ENCODE measurements around the gene ACSM4. TPM values are rescaled to one million over a fixed set of nuclear protein-coding genes. Genes with fewer than 3 reads are reported as not detected.

The ACSM4 gene
- total RNA-seq, 1 experiment from 2014 or later = not detected

DNA sequence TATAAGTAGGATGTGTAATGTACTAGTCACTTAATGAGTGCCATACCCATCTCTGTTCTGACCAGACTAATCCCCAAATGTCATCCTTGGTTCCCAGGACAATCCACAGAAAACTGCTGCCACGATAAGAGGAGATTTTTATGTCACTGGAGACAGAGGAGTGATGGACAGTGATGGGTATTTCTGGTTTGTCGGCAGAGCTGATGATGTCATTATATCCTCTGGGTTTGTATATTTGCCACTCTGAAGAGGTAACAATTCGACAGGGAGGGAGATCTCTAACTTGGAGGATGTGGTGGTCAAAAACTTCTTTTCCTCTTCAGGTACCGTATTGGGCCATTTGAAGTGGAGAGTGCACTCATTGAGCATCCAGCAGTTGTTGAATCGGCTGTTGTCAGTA is 20.3 kb downstream of the ACSM4 start:
- no peak for DNase-seq (ENCODE audit: low spot score)
- Mint-ChIP-seq H3K36me3 (peaks cover 2% of the 10 kb centered on the region; the same call in 1 of the 2 replicates), H3K4me1 (no peaks in the 10 kb centered on the region), H3K4me3 (no peak overlapping the region), H3K9me3 (peaks cover 9% of the 10 kb centered on the region; the same call in 1 of the 2 replicates), H3K27ac (no peak overlapping the region), H3K27me3 (ENCODE audit: low read depth) (no peaks in the 10 kb centered on the region)
- ATAC-seq = no peak
- POLR2A ChIA-PET = no interaction called here
- TF ChIP-seq TCF7 (CRISPR knock-in tag; IDR thresholded peaks at IDR 0.05; ENCODE audit: low read depth) = no peak
- TF ChIP-seq TEAD1 (CRISPR knock-in tag; IDR thresholded peaks at IDR 0.05) = no peak
- no peak for TF ChIP-seq NR3C1 (CRISPR knock-in tag; conservative IDR thresholded peaks at IDR 0.05; ENCODE audit: low read depth)
- TF ChIP-seq, protein P1, sequence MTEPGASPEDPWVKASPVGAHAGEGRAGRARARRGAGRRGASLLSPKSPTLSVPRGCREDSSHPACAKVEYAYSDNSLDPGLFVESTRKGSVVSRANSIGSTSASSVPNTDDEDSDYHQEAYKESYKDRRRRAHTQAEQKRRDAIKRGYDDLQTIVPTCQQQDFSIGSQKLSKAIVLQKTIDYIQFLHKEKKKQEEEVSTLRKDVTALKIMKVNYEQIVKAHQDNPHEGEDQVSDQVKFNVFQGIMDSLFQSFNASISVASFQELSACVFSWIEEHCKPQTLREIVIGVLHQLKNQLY (CRISPR knock-in tag; IDR thresholded peaks at IDR 0.05) = no peak
- TF ChIP-seq ZNF416 (CRISPR knock-in tag; IDR thresholded peaks at IDR 0.05) = no peak
- TF ChIP-seq TP53 (CRISPR knock-in tag; IDR thresholded peaks at IDR 0.05) = no peak
- TF ChIP-seq ZNF232 (CRISPR knock-in tag; IDR thresholded peaks at IDR 0.05) = no peak
- no peak for TF ChIP-seq RORB (CRISPR knock-in tag; IDR thresholded peaks at IDR 0.05)
- TF ChIP-seq, protein P2, sequence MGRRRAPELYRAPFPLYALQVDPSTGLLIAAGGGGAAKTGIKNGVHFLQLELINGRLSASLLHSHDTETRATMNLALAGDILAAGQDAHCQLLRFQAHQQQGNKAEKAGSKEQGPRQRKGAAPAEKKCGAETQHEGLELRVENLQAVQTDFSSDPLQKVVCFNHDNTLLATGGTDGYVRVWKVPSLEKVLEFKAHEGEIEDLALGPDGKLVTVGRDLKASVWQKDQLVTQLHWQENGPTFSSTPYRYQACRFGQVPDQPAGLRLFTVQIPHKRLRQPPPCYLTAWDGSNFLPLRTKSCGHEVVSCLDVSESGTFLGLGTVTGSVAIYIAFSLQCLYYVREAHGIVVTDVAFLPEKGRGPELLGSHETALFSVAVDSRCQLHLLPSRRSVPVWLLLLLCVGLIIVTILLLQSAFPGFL (CRISPR knock-in tag; IDR thresholded peaks at IDR 0.05; ENCODE audit: borderline replicate concordance) = no peak
- TF ChIP-seq FOXJ3 (CRISPR knock-in tag; IDR thresholded peaks at IDR 0.05; ENCODE audit: borderline replicate concordance) = no peak
- TF ChIP-seq, protein P3, sequence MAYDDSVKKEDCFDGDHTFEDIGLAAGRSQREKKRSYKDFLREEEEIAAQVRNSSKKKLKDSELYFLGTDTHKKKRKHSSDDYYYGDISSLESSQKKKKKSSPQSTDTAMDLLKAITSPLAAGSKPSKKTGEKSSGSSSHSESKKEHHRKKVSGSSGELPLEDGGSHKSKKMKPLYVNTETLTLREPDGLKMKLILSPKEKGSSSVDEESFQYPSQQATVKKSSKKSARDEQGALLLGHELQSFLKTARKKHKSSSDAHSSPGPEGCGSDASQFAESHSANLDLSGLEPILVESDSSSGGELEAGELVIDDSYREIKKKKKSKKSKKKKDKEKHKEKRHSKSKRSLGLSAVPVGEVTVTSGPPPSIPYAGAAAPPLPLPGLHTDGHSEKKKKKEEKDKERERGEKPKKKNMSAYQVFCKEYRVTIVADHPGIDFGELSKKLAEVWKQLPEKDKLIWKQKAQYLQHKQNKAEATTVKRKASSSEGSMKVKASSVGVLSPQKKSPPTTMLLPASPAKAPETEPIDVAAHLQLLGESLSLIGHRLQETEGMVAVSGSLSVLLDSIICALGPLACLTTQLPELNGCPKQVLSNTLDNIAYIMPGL (CRISPR knock-in tag; IDR thresholded peaks at IDR 0.05) = no peak
- TF ChIP-seq ZNF263 (CRISPR knock-in tag; IDR thresholded peaks at IDR 0.05; ENCODE audit: low read depth) = no peak
- no peak for TF ChIP-seq SP1 (CRISPR knock-in tag; conservative IDR thresholded peaks at IDR 0.05)
- TF ChIP-seq, protein P4, sequence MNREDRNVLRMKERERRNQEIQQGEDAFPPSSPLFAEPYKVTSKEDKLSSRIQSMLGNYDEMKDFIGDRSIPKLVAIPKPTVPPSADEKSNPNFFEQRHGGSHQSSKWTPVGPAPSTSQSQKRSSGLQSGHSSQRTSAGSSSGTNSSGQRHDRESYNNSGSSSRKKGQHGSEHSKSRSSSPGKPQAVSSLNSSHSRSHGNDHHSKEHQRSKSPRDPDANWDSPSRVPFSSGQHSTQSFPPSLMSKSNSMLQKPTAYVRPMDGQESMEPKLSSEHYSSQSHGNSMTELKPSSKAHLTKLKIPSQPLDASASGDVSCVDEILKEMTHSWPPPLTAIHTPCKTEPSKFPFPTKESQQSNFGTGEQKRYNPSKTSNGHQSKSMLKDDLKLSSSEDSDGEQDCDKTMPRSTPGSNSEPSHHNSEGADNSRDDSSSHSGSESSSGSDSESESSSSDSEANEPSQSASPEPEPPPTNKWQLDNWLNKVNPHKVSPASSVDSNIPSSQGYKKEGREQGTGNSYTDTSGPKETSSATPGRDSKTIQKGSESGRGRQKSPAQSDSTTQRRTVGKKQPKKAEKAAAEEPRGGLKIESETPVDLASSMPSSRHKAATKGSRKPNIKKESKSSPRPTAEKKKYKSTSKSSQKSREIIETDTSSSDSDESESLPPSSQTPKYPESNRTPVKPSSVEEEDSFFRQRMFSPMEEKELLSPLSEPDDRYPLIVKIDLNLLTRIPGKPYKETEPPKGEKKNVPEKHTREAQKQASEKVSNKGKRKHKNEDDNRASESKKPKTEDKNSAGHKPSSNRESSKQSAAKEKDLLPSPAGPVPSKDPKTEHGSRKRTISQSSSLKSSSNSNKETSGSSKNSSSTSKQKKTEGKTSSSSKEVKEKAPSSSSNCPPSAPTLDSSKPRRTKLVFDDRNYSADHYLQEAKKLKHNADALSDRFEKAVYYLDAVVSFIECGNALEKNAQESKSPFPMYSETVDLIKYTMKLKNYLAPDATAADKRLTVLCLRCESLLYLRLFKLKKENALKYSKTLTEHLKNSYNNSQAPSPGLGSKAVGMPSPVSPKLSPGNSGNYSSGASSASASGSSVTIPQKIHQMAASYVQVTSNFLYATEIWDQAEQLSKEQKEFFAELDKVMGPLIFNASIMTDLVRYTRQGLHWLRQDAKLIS (CRISPR knock-in tag; IDR thresholded peaks at IDR 0.05; ENCODE audit: borderline replicate concordance) = no peak
- TF ChIP-seq, protein P5, sequence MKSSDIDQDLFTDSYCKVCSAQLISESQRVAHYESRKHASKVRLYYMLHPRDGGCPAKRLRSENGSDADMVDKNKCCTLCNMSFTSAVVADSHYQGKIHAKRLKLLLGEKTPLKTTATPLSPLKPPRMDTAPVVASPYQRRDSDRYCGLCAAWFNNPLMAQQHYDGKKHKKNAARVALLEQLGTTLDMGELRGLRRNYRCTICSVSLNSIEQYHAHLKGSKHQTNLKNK (CRISPR knock-in tag; IDR thresholded peaks at IDR 0.05) = no peak
- TF ChIP-seq, protein P6, sequence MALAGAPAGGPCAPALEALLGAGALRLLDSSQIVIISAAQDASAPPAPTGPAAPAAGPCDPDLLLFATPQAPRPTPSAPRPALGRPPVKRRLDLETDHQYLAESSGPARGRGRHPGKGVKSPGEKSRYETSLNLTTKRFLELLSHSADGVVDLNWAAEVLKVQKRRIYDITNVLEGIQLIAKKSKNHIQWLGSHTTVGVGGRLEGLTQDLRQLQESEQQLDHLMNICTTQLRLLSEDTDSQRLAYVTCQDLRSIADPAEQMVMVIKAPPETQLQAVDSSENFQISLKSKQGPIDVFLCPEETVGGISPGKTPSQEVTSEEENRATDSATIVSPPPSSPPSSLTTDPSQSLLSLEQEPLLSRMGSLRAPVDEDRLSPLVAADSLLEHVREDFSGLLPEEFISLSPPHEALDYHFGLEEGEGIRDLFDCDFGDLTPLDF (CRISPR knock-in tag; IDR thresholded peaks at IDR 0.05) = no peak
- TF ChIP-seq CREM (CRISPR knock-in tag; IDR thresholded peaks at IDR 0.05) = no peak
- TF ChIP-seq, protein P7, sequence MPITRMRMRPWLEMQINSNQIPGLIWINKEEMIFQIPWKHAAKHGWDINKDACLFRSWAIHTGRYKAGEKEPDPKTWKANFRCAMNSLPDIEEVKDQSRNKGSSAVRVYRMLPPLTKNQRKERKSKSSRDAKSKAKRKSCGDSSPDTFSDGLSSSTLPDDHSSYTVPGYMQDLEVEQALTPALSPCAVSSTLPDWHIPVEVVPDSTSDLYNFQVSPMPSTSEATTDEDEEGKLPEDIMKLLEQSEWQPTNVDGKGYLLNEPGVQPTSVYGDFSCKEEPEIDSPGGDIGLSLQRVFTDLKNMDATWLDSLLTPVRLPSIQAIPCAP (CRISPR knock-in tag; IDR thresholded peaks at IDR 0.05) = no peak
- no peak for TF ChIP-seq KAT7 (CRISPR knock-in tag; IDR thresholded peaks at IDR 0.05; ENCODE audit: borderline replicate concordance)
- TF ChIP-seq, protein P8, sequence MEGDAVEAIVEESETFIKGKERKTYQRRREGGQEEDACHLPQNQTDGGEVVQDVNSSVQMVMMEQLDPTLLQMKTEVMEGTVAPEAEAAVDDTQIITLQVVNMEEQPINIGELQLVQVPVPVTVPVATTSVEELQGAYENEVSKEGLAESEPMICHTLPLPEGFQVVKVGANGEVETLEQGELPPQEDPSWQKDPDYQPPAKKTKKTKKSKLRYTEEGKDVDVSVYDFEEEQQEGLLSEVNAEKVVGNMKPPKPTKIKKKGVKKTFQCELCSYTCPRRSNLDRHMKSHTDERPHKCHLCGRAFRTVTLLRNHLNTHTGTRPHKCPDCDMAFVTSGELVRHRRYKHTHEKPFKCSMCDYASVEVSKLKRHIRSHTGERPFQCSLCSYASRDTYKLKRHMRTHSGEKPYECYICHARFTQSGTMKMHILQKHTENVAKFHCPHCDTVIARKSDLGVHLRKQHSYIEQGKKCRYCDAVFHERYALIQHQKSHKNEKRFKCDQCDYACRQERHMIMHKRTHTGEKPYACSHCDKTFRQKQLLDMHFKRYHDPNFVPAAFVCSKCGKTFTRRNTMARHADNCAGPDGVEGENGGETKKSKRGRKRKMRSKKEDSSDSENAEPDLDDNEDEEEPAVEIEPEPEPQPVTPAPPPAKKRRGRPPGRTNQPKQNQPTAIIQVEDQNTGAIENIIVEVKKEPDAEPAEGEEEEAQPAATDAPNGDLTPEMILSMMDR (IDR thresholded peaks at IDR 0.05) = no peak
- CTCF ChIA-PET = no interaction called here

Measured in WTC11 (cell line).